Left forelimb (tissue), 1 donor: ENCODE measurements around the gene GRIK5.

Experiments used
- DNase-seq: peaks from one replicate; pipeline ENCODE4 v3.0.0-alpha.2; 2018; ENCODE audit warnings: low spot score

Gene GRIK5

DNA sequence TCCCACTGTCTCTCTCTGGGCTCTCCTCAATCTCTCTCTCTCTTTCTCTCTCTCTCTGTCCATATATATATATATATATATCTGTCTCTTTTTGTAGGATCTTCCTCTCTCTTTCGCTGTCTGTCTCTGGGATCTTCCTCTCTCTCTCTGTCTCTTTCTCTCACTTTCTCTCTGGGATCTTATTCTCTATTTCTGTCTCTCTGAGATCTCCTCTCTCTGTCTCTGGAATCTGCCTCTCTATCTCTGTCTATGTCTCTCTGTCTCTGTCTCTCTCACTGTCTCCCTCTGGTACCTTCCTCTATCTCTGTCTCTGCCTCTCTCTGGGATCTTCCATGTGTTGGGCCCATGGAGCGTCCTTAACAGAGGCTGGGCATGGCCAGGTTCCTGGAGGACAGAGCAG is 79.4 kb downstream of the GRIK5 start:
- DNase-seq: no peak

- DNase-seq: no peak
Observed at GRCh38 chr19:41990028-41990427, 80.0 kb downstream of the GRIK5 start.

DNA sequence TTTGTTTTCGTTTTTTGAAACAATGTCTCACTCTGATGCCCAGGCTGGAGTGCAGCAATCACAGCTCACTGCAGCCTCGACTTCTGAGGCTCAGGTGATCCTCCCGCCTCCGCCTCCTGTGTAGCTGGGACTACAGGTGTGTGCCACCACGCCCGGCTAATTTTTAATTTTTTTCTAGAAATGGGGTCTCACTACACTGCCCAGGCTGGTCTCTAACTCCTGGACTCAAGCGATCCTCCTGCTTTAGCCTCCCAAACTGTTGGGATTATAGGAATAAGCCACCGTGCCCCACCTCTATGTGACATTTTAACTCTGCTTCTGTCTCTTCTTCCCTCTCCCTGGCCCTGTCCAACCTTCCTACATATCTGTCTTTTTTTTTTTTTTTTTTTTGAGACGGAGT is 81.1 kb downstream of the GRIK5 start:
- no peak for DNase-seq

GRCh38 chr19:41987141-41987860 is 82.7 kb downstream of the GRIK5 start:
- no peak for DNase-seq

DNA sequence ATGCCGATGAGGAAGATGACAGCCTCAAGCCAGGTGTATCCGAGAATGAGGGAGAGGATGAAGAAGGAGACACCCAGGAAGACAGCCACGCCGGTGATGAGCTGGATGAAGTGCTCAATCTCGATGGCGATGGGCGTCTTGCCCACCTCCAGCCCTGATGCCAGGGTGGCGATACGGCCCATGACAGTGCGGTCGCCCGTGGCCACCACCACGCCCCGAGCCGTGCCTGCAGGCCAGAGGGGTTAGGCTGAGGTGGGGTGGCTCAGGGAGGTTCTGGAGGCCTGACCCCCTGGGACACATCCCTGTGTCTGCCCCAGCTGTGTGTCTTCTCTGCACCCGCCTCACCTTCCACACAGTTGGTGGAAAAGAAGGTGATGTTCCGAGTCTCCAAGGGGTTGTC is 85.0 kb downstream of the GRIK5 start:
- no peak for DNase-seq

- no peak for DNase-seq
Observed at GRCh38 chr19:41981724-41982123, 88.3 kb downstream of the GRIK5 start.

DNA sequence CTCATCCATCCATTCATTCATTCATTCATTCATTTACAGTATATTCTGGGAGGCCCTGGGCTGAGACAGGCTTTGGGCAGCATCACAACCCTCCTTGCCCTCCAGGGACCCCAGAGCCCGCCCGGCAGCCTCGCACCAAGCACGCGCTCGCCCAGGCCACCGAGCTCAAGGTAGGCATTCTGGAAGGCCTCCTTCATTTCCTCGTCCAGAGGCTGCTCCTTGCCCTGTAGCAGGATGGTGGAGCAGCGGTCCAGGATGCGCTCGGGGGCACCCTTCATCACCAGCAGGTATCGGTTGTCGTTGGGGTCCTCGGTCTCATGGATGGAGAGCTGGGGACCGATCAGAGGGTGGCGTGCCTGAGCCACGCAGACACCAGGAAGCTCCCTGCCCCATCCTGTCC is 91.5 kb downstream of the GRIK5 start:
- DNase-seq: no peak

DNA sequence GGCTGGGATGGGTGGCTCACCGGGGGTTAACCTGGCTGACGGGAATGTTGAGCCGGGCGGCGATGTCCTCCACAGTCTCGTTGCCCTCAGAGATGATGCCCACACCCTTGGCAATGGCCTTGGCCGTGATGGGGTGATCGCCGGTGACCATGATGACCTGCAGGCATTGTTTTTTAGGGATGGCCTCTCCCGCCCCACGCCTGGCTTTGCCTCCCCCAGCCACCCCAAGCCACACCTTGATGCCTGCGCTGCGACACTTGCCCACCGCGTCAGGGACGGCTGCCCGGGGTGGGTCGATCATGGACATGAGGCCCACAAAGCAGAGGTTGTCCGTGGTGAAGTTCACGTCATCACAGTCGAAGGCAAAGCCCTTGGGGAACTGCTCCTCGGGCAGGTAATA is 92.1 kb downstream of the GRIK5 start:
- no peak for DNase-seq

DNA sequence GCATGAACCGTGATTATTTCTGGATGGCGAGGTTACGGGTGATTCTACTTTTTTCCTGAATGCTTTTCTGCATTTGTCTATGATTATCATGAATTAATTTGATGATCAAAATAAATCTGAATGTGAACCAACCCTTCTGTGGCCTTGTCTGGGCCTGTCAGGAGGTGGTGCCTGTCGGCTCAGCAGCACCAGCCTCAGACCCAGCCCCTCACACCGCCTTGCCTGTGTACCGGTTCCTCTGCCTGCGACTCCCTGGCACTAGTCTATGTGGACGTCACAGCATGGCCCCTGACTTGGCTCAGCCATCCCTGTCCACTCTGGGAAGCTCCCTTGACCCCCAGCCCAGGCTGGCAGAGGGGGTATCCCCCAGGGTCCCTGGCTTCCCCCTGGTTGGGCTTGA is 95.4 kb downstream of the GRIK5 start:
- DNase-seq: no peak

GRCh38 chr19:41971363-41971762 is 98.6 kb downstream of the GRIK5 start:
- no peak for DNase-seq

DNA sequence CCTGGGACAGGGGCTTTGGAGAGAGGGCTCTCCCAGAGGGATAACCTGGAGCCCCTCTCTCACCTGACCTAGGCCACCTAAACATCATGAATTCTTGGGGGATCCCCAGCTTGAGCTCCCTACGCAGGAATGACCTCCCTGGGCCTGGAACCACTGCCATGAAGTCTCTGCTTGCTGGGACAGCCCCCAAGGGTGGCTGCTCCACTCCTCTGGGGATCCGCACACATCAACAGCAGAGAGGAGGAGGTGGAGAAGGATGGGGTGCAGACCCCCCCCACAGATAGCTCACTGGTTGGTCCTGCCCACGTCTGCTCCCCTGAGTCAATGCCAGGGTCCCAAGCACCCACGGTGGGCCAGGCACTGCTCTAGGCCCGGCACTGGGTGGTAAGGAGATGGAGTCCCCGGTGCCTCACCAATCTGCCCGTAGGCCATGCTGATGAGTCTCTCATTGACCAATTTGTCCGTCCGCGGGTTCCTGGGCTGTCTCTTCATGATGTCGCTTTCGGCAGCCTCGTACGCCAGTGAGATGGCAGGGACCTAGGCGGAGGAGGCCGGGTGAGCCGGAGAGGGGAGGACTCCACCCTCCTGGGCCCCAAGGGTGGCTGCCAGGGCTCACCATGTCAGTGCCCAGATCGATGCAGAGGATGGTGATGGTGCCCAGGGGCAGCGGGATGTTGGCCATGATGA is 100.1 kb downstream of the GRIK5 start:
- DNase-seq: no peak

DNA sequence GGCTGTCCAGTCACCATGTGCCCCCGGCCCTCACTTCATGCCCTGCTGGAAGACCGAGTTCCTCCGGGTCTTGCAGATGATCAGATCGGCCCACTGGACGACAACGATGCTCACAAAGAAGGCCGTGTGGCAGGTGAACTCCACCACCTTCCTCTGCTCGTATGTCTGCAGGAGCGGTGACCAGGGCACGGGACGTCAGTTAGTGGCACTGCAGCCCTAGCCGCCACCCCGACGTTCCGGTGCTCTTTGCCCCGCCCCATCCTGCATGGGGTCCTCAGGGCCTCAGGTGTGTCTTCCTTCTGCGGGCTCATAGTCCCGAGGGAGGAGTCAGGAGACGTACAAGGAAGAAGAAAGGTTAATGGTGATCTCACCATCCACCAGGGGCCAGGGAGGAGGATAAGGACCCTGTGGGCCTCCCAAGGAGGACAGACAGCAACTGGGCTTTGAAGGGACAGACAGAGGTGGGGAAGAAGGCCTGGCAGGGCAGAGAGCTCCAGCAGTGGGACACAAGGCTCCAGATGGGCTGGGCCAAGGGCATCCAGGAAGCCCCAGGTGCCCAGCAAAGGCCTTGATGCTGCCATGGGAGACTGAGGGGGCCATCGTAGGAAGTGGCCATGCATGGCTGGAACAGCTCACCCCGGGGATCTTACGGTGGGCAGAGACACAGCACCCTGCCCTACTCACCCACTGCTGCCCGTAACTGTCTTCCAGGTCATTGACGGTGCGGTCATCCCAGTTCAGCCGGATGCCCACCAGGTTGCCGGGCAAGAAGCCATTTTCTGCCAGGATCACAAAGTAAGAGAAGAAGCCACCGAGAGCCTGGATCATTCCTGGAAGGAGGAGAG is 101.0 kb downstream of the GRIK5 start:
- DNase-seq: no peak

DNA sequence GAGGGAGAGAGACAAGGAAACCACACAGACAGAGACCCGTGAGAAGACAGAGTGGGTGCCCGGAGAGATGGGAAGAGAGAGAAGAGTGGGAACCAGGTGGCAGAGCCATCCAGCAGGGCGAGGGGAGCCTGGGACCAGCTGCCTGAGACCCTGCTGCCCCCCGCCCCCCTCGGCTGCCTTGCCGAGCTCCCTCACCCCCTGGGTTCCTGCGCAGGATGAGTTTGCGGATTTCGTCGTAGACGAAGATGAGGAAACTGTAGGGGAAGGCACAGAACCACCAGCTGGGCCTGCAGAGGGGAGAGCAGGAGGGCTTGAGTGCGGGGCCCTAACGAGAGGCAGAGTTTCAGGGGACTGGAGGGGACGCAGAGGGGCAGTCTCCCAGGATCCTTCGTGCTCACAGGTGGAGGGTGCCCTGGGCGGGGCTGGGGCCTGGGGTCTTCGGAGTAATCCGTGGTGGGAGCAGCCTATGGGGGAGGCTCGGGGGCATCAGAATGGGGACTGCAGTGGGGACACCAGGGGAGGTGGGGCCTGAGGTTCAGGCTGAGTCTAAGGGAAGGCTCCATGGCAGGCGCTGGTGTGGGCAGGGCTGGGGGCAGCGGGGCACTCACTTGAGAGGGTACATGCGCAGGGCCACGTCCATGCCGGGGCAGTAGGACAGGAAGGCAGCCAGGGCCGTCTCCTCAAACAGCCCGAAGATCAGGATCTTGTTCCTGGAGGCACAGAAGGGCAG is 102.8 kb downstream of the GRIK5 start:
- DNase-seq: no peak

DNA sequence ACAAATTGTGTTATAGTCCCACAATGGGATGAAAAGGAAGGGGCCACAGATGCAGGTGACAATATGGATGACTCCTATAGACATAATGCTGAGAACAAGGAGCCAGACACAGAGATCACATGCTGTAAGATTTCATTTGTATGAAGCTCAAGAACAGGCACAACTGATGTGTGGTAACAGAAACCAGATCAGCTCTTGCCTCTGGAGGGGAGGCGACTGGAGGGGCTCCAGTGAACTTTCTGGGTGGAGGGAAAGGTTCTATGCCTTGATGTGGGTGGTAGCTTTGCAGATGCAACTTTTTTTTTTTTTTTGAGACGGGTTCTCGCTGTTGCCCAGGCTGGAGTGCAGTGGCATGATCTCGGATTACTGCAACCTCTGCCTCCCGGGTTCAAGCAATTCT is 104.9 kb downstream of the GRIK5 start:
- no peak for DNase-seq

DNA sequence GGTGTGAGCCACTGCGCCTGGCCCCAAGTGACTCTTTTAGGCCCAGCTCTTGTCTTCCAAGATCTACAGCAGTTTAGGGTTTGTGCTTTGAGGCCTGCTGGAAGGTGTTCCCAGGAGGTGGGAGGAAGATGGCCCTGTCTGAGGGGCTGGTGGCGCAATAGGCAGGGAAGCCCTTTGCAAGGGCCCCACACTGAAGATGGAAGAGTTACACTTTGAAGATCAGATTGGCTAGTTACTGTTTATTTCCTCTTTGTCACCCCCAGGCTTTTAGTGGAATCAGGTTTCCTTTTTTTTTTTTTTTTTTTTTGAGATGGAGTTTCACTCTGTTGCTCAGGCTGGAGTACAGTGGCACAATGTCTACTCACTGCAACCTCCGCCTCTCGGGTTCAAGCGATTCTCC is 109.0 kb downstream of the GRIK5 start:
- DNase-seq: no peak

DNA sequence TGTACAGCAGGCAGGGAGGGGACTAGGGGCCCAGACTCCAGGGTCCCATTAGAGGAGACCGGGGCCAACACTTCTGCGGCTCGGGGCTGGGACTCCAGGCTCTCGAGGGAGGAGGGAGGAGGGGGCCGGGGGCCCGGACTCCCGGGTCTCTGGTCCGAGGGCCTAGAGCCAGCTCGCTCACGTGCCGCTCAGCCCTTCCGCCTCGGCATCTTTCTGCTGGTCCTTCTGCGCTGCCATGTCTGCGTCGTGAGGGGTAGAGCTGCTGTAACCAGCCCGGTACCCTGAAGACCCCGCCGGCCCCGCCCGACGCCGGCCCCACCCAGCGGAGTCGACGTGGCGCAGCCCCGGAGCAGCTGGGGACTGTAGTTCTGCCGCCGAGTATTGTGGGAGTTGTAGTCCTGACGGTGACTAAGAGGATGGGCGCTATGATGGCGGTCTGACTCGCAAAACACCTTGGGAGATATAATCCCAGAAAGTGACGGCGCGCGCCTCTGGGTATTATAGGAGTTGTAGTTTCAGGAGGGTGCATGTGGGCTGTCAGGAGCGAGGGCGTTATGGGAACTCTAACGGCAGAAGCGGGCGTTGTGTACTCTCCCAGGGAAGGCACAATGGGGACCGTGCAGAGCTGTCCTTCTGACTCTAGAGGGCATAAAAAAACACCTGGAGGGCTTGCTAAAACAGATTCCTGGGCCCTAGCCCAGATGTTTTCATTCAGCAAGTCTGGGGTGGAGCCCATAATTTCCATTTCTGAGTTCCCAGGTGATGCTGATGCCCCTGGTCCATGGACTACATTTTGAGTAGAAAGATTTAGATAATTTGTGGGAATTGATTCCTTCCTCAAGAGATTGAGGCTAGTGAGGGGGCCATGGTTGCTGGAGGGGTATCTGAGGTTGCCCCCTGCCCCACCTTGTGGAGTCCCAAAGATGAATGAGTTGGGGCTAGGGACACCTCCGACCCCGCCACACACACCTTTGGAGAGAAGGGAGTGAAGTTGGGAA is 110.7 kb downstream of the GRIK5 start, which contains the start of gene RABAC1:
RABAC1 (minus strand) TSS at position 266 of the 998 bp plus-strand sequence; CDS start at position 237, 29 bp downstream.
- DNase-seq: peak; percentile 92

GRCh38 chr19:41958367-41959055 is 111.5 kb downstream of the GRIK5 start:
- DNase-seq: peak; percentile 88

GRCh38 chr19:41957838-41958366 is 112.1 kb downstream of the GRIK5 start:
- peak; percentile 75 for DNase-seq

DNA sequence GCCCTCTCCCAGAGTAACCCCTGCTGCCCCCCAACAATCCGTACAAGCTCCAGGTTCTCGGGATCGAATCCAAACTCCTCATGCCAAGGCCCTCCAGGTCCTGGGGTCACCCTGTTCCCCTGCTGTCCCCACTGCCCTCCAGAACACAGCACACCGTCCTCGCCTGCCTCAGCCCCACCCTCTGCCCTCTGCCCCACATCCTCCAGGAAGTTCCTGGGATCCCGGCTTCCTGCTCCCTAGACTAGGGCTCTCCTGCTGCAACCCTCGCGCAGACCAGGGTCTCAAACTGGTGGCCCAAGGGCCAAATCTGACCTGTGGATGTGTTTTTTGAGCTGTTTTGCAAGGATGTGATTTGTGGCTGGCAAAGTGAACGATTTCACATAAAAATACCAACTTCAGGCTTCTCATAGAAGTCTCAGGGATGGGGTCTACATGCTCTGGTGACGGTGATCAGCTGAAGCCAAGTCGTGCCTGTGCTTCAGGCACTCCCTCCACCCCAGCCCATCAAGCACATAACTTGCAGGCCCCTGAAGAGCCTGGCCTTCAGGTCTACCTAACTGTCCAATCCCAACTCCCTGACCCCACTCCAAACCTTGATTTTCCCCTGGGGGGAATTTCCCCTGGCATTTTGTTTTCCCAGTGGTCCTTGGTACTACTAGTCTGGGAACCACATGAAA is 112.7 kb downstream of the GRIK5 start:
- DNase-seq: no peak
